ENCODE measurements around the gene ESPL1.

ESPL1 gene

DNA sequence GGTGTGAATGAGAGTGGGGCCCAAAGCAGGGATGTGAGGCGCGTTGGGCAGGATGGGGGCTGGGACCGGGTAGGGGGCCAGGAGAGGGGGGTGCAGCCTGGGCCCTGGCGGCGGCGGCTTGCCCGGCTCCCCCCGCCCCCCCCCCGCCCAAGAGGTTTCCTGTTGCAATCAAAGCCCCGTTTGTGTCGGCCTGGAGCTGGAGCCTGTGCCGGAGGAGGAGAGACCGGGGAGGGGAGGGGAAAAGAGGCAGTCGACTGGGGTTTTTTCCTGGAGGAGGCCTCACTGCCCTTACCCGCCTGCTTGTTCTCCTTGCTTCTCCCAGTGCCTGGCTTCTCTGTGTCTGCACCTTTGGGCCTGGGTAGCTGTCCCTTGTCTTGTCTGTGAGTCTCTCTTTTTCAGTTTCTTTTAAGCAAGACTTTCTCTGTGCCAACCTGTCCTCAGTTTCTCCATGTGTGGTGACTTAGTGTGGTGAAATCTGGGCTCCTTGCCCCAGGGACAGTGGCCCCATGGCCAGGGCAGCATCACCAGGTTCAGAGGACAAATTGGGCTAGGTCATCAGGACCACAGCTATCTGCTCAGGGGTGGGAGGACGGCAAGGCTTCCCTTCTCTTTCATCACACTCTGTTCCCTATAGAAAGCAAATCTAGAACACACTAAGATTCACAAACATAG is 44.6 kb upstream of the ESPL1 start:
- Histone ChIP-seq H3K9ac (peak overlapping the region; percentile 76), H4K20me1 (peaks cover 5% of the 10 kb centered on the region; the same call in 1 of the 2 replicates), H3K4me3 (peak overlapping the region; percentile 32; the same call in 1 of the 2 replicates), H3K4me2 (peak overlapping the region; percentile 93), H3K9me3 (no peaks in the 10 kb centered on the region), H3K36me3 (peaks cover 18% of the 10 kb centered on the region), H3K27ac (peak overlapping the region; percentile 76), H3K27me3 (no peaks in the 10 kb centered on the region), H3K4me1 (peaks cover 54% of the 10 kb centered on the region)
- no peak for TF ChIP-seq Cebpa-rat (IDR thresholded peaks at IDR 0.05)

- peaks cover 48% of the 10 kb centered on the region for H3K4me1 ChIP-seq
- peak overlapping the region; percentile 76 for H3K9ac ChIP-seq
- peaks cover under 1% of the 10 kb centered on the region; the same call in 1 of the 2 replicates for H4K20me1 ChIP-seq
- no peak for TF ChIP-seq Cebpa-rat (IDR thresholded peaks at IDR 0.05)
- H3K9me3 ChIP-seq, result no peaks in the 10 kb centered on the region
- no peaks in the 10 kb centered on the region for H3K27me3 ChIP-seq
- H3K4me3 ChIP-seq, result no peak overlapping the region
- peaks cover 18% of the 10 kb centered on the region for H3K36me3 ChIP-seq
- peak overlapping the region; percentile 76 for H3K27ac ChIP-seq
- H3K4me2 ChIP-seq, result peak overlapping the region; percentile 93
Measured at GRCh38 chr12:53224061-53224896, 43.8 kb upstream of the ESPL1 start.

GRCh38 chr12:53224897-53225634 is 43.0 kb upstream of the ESPL1 start:
- no peak overlapping the region for H3K4me3 ChIP-seq
- peak overlapping the region; percentile 93 for H3K4me2 ChIP-seq
- peaks cover 50% of the 10 kb centered on the region for H3K4me1 ChIP-seq
- no peak for TF ChIP-seq Cebpa-rat (IDR thresholded peaks at IDR 0.05)
- H3K36me3 ChIP-seq, result peaks cover 18% of the 10 kb centered on the region
- no peaks in the 10 kb centered on the region for H3K9me3 ChIP-seq
- H3K9ac ChIP-seq, result no peak overlapping the region
- no peaks in the 10 kb centered on the region for H4K20me1 ChIP-seq
- H3K27ac ChIP-seq, result peak overlapping the region; percentile 4
- H3K27me3 ChIP-seq, result no peaks in the 10 kb centered on the region

GRCh38 chr12:53225635-53226424 is 42.3 kb upstream of the ESPL1 start:
- Histone ChIP-seq H3K27me3 (no peaks in the 10 kb centered on the region), H3K9ac (no peak overlapping the region), H3K4me1 (peaks cover 56% of the 10 kb centered on the region), H4K20me1 (no peaks in the 10 kb centered on the region), H3K27ac (peak overlapping the region; percentile 4; the same call in 1 of the 2 replicates), H3K4me2 (peak overlapping the region; percentile 93), H3K4me3 (no peak overlapping the region), H3K9me3 (no peaks in the 10 kb centered on the region), H3K36me3 (peaks cover 18% of the 10 kb centered on the region)
- TF ChIP-seq Cebpa-rat (IDR thresholded peaks at IDR 0.05), result no peak

DNA sequence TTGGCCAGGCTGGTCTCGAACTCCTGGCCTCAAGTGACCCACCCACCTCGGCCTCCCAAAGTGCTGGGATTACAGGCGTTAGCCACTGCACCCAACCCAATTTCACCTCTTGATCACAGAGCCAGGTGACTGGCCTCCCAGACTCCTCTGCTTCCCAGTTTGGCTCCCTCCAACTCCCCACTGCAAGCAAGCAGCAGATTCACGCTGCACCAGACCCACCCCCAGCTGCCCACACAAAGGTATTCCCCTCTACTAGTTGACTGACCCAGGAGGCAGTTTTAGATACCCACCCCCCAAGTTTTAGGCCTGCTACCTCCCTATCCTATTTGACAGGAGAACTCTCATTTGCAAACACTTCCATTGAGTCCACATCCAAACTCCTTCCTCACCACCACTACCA is 41.3 kb upstream of the ESPL1 start:
- Histone ChIP-seq H4K20me1 (no peaks in the 10 kb centered on the region), H3K9ac (no peak overlapping the region), H3K36me3 (peaks cover 18% of the 10 kb centered on the region), H3K4me2 (no peak overlapping the region), H3K27ac (no peak overlapping the region), H3K4me1 (peaks cover 65% of the 10 kb centered on the region), H3K9me3 (no peaks in the 10 kb centered on the region), H3K4me3 (no peak overlapping the region), H3K27me3 (no peaks in the 10 kb centered on the region)
- TF ChIP-seq Cebpa-rat (IDR thresholded peaks at IDR 0.05), result no peak

- TF ChIP-seq Cebpa-rat (IDR thresholded peaks at IDR 0.05), result no peak
- Histone ChIP-seq H3K9me3 (no peaks in the 10 kb centered on the region), H3K36me3 (peaks cover 18% of the 10 kb centered on the region), H3K4me3 (no peak overlapping the region), H3K4me2 (no peak overlapping the region), H3K9ac (no peak overlapping the region), H4K20me1 (no peaks in the 10 kb centered on the region), H3K27ac (no peak overlapping the region), H3K27me3 (no peaks in the 10 kb centered on the region), H3K4me1 (peaks cover 62% of the 10 kb centered on the region)
Measured at GRCh38 chr12:53227341-53227740, 40.8 kb upstream of the ESPL1 start.

GRCh38 chr12:53227836-53228235 is 40.3 kb upstream of the ESPL1 start:
- Histone ChIP-seq H3K27ac (no peak overlapping the region), H3K4me1 (peaks cover 62% of the 10 kb centered on the region), H3K4me2 (no peak overlapping the region), H4K20me1 (no peaks in the 10 kb centered on the region), H3K9me3 (no peaks in the 10 kb centered on the region), H3K27me3 (no peaks in the 10 kb centered on the region), H3K36me3 (peaks cover 18% of the 10 kb centered on the region), H3K9ac (no peak overlapping the region), H3K4me3 (no peak overlapping the region)
- TF ChIP-seq Cebpa-rat (IDR thresholded peaks at IDR 0.05), result no peak

DNA sequence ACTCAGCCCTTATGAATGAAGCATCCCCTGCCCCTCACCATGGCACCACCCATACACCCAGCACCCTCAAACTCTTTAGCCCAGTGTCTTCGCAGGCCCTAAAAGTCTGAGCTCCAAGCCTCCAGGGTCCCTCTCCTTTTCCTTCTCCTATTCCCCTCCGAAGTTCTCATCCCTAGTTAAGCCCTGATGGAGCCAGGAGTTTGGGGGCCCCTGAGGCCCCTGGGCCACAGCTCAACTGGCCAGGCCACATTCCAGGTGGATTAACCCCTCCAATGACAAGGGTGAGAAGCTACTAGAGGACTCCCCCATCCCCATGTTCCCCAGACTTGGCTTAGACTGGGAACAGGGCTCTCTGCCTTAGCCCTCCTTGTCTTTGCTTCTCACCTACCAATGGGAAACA is 38.6 kb upstream of the ESPL1 start:
- Histone ChIP-seq H3K9me3 (no peaks in the 10 kb centered on the region), H3K4me3 (no peak overlapping the region), H3K27me3 (no peaks in the 10 kb centered on the region), H3K4me1 (peaks cover 62% of the 10 kb centered on the region), H4K20me1 (no peaks in the 10 kb centered on the region), H3K36me3 (peaks cover 18% of the 10 kb centered on the region), H3K9ac (no peak overlapping the region), H3K27ac (peak overlapping the region; percentile 13; the same call in 1 of the 2 replicates), H3K4me2 (0 out of 2 replicates have a peak overlapping the region, but pooled peaks have one; percentile 10)
- no peak for TF ChIP-seq Cebpa-rat (IDR thresholded peaks at IDR 0.05)
